Measurements from ENCODE around the gene LCN2.

DNA sequence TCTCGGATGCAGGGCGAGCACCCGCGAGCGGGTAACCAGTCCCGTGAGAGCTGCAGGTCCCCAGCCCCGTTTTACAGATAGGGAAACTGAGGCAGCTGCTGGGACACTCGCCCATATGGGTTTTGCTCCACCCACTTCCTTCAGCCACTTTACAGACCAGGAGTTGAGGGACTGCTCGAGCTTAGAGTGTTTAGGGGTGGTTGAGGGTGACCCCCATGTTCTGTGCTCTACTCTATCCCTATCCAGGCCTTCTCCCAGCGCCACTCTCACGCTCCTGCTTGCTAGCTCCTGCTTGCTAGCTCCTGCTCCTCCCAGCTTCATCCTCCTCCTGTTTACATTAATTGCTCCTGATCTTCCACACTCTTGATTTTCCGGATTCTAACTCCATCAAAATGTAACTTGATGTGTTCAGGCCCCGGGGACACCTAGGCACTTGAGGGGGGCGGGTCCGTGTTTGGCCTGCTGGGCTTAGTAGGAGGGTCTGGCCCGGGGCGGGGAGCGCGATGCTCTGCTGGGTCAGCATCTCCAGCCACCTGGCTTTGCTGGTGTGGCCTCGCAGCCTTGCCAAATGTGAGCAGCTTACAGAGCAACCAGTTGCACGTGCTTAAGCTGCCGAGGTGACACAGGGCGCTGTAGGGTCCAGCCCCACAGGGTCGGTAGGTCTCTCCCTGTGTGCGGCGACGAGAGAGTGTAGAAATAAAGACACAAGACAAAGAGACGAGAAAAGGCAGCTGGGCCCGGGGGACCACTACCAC lies 20.2 kb upstream of the LCN2 start:
- TF ChIP-seq, protein P1, sequence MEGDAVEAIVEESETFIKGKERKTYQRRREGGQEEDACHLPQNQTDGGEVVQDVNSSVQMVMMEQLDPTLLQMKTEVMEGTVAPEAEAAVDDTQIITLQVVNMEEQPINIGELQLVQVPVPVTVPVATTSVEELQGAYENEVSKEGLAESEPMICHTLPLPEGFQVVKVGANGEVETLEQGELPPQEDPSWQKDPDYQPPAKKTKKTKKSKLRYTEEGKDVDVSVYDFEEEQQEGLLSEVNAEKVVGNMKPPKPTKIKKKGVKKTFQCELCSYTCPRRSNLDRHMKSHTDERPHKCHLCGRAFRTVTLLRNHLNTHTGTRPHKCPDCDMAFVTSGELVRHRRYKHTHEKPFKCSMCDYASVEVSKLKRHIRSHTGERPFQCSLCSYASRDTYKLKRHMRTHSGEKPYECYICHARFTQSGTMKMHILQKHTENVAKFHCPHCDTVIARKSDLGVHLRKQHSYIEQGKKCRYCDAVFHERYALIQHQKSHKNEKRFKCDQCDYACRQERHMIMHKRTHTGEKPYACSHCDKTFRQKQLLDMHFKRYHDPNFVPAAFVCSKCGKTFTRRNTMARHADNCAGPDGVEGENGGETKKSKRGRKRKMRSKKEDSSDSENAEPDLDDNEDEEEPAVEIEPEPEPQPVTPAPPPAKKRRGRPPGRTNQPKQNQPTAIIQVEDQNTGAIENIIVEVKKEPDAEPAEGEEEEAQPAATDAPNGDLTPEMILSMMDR (IDR thresholded peaks at IDR 0.05), result no peak
- TF ChIP-seq SIN3A (IDR thresholded peaks at IDR 0.05; ENCODE audit: borderline replicate concordance, insufficient read depth, low read depth, low read length), result no peak
- no peak for TF ChIP-seq TCF7L2 (IDR thresholded peaks at IDR 0.05; ENCODE audit: low read depth, low read length)
- TF ChIP-seq POLR2AphosphoS5 (IDR thresholded peaks at IDR 0.05; ENCODE audit: low read depth, low read length), result no peak

All from Panc1 (cell line).